ENCODE data around the gene FTCD. TPM values are rescaled to one million over a fixed set of nuclear protein-coding genes. Genes with fewer than 3 reads are reported as not detected.

Gene FTCD
- polyA plus RNA-seq, 3 donors = not detected

GRCh38 chr21:46104104-46104503 is 51.3 kb downstream of the FTCD start:
- no peaks in the 10 kb centered on the region for H3K36me3 Mint-ChIP-seq
- peaks cover 24 to 52% (median 38%) of the 10 kb centered on the region in 3 donors for H3K27me3 Mint-ChIP-seq (ENCODE audit: low read depth in 3 of 3)
- H3K9me3 Mint-ChIP-seq = peaks cover 14 to 50% (median 38%) of the 10 kb centered on the region in 7 donors
- Histone ChIP-seq H4K20me1 (ENCODE audit: insufficient read depth, low read length) (no peaks in the 10 kb centered on the region), H3K79me2 (ENCODE audit: insufficient read depth, low read length) (no peaks in the 10 kb centered on the region), H3K27ac (ENCODE audit: low read depth in 1 of 2, low read length in 2 of 2) (no peak overlapping the region), H3K36me3 (replicated peaks in 1 of 2; ENCODE audit: control insufficient read depth in 1 of 2, insufficient read depth in 2 of 2, low read length in 2 of 2) (no peaks in the 10 kb centered on the region), H3K4me3 (replicated peaks in 1 of 3; ENCODE audit: low read depth in 2 of 3, low read length in 3 of 3) (no peak overlapping the region), H3K9ac (ENCODE audit: insufficient read depth, low read length, poor library complexity, severe bottlenecking) (no peak overlapping the region), H3K4me2 (replicated peaks; ENCODE audit: extremely low read depth, low read length, poor library complexity, severe bottlenecking) (no peak overlapping the region), H2AFZ (ENCODE audit: insufficient read depth, low read depth, low read length, poor library complexity, severe bottlenecking) (no peak overlapping the region), H3K4me1 (ENCODE audit: control insufficient read depth in 1 of 2, insufficient read depth in 2 of 2, low read length in 2 of 2) (no peaks in the 10 kb centered on the region), H3K27me3 (ENCODE audit: control insufficient read depth in 2 of 2, insufficient read depth in 2 of 2, low read length in 2 of 2) (peaks cover 15 to 34% of the 10 kb centered on the region in 2 donors), H3K9me3 (replicated peaks in 1 of 2; ENCODE audit: control insufficient read depth in 1 of 2, insufficient read depth in 1 of 2, low read length in 2 of 2) (peaks cover 9 to 28% of the 10 kb centered on the region in 2 donors)
- no peak for DNase-seq
- H3K27ac Mint-ChIP-seq = no peak overlapping the region
- TF ChIP-seq, protein P1, sequence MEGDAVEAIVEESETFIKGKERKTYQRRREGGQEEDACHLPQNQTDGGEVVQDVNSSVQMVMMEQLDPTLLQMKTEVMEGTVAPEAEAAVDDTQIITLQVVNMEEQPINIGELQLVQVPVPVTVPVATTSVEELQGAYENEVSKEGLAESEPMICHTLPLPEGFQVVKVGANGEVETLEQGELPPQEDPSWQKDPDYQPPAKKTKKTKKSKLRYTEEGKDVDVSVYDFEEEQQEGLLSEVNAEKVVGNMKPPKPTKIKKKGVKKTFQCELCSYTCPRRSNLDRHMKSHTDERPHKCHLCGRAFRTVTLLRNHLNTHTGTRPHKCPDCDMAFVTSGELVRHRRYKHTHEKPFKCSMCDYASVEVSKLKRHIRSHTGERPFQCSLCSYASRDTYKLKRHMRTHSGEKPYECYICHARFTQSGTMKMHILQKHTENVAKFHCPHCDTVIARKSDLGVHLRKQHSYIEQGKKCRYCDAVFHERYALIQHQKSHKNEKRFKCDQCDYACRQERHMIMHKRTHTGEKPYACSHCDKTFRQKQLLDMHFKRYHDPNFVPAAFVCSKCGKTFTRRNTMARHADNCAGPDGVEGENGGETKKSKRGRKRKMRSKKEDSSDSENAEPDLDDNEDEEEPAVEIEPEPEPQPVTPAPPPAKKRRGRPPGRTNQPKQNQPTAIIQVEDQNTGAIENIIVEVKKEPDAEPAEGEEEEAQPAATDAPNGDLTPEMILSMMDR (IDR thresholded peaks at IDR 0.05) = no peak
- intact Hi-C loops (cut with micrococcal nuclease) = no loop called here
- no peaks in the 10 kb centered on the region for H3K4me1 Mint-ChIP-seq
- H3K4me3 Mint-ChIP-seq = no peak overlapping the region

GRCh38 chr21:46100906-46101305 is 54.5 kb downstream of the FTCD start:
- intact Hi-C loops (cut with micrococcal nuclease) = no loop called here
- H3K36me3 ChIP-seq (replicated peaks in 1 of 2; ENCODE audit: control insufficient read depth in 1 of 2, insufficient read depth in 2 of 2, low read length in 2 of 2) = no peaks in the 10 kb centered on the region
- H3K27me3 ChIP-seq (ENCODE audit: control insufficient read depth in 2 of 2, insufficient read depth in 2 of 2, low read length in 2 of 2) = peaks cover 15 to 51% of the 10 kb centered on the region in 2 donors
- H3K36me3 Mint-ChIP-seq = no peaks in the 10 kb centered on the region
- H3K79me2 ChIP-seq (ENCODE audit: insufficient read depth, low read length) = no peaks in the 10 kb centered on the region
- no peaks in the 10 kb centered on the region for H3K4me1 ChIP-seq (ENCODE audit: control insufficient read depth in 1 of 2, insufficient read depth in 2 of 2, low read length in 2 of 2)
- H3K27me3 Mint-ChIP-seq (ENCODE audit: low read depth in 3 of 3) = peaks cover 37 to 65% (median 52%) of the 10 kb centered on the region in 3 donors
- H3K4me2 ChIP-seq (replicated peaks; ENCODE audit: extremely low read depth, low read length, poor library complexity, severe bottlenecking) = no peak overlapping the region
- DNase-seq = no peak
- H3K4me3 Mint-ChIP-seq = peak overlapping the region in 1 of 2 donors; percentile 33
- no peak overlapping the region for H3K27ac ChIP-seq (ENCODE audit: low read depth in 1 of 2, low read length in 2 of 2)
- H4K20me1 ChIP-seq (ENCODE audit: insufficient read depth, low read length) = no peaks in the 10 kb centered on the region
- H3K9me3 Mint-ChIP-seq = peaks cover 12 to 36% (median 29%) of the 10 kb centered on the region in 7 donors
- no peak overlapping the region for H3K9ac ChIP-seq (ENCODE audit: insufficient read depth, low read length, poor library complexity, severe bottlenecking)
- no peak overlapping the region for H3K27ac Mint-ChIP-seq
- no peaks in the 10 kb centered on the region for H3K4me1 Mint-ChIP-seq
- no CpG with 5 or more reads among the region's 4 CpGs for WGBS (ENCODE audit: insufficient coverage)
- no peak overlapping the region for H3K4me3 ChIP-seq (replicated peaks in 1 of 3; ENCODE audit: low read depth in 2 of 3, low read length in 3 of 3)
- TF ChIP-seq, protein P1 (IDR thresholded peaks at IDR 0.05) = no peak
- no peak overlapping the region for H2AFZ ChIP-seq (ENCODE audit: insufficient read depth, low read depth, low read length, poor library complexity, severe bottlenecking)
- H3K9me3 ChIP-seq (replicated peaks in 1 of 2; ENCODE audit: control insufficient read depth in 1 of 2, insufficient read depth in 1 of 2, low read length in 2 of 2) = peaks cover 4 to 18% of the 10 kb centered on the region in 2 donors

All from CD14-positive monocyte (primary cell).